Endodermal cell (in vitro differentiated cells): ENCODE measurements around the gene RNF186. TPM values are rescaled to one million over a fixed set of nuclear protein-coding genes. Genes with fewer than 3 reads are reported as not detected.

Source experiments
- DNase-seq: peaks from one replicate; pipeline ENCODE4 v3.0.0-alpha.2; 2017
- H3K27ac ChIP-seq: 2 replicates; pipeline ENCODE4 v1.5.1; 2013; ENCODE audit warnings: mild to moderate bottlenecking, low read depth, low read length, moderate library complexity
- H3K27me3 ChIP-seq: 2 replicates; pipeline ENCODE4 v1.6.1; 2013; ENCODE audit warnings: mild to moderate bottlenecking, low read length, moderate library complexity; ENCODE audit not compliant: insufficient read depth, control insufficient read depth, poor library complexity, severe bottlenecking
- H3K36me3 ChIP-seq: 2 replicates; pipeline ENCODE4 v1.7.0; 2013; ENCODE audit warnings: mild to moderate bottlenecking, low read length, moderate library complexity; ENCODE audit not compliant: control insufficient read depth, insufficient read depth
- H3K4me1 ChIP-seq: one replicate; pipeline ENCODE4 v1.7.0; 2013; ENCODE audit warnings: low read length; ENCODE audit not compliant: control insufficient read depth, insufficient read depth
- H3K4me3 ChIP-seq: 2 replicates; pipeline ENCODE4 v1.5.1; 2013; ENCODE audit warnings: mild to moderate bottlenecking, low read length, moderate library complexity
- H3K9ac ChIP-seq: 2 replicates; pipeline ENCODE4 v1.6.1; 2013; ENCODE audit warnings: mild to moderate bottlenecking, low read length, moderate library complexity; ENCODE audit not compliant: poor library complexity, severe bottlenecking; ENCODE audit errors: extremely low read depth
- H3K9me3 ChIP-seq: 2 replicates; pipeline ENCODE4 v1.6.1; 2013; ENCODE audit warnings: mild to moderate bottlenecking, low read length, moderate library complexity; ENCODE audit not compliant: control insufficient read depth
- H3K27ac Mint-ChIP-seq: 2 replicates; pipeline ENCODE4 v1.8.0; 2020; ENCODE audit warnings: mixed read lengths
- H3K27me3 Mint-ChIP-seq: 2 replicates; pipeline ENCODE4 v1.8.0; 2021; ENCODE audit warnings: mild to moderate bottlenecking, mixed read lengths; ENCODE audit not compliant: insufficient read depth
- H3K36me3 Mint-ChIP-seq: 2 replicates; pipeline ENCODE4 v1.8.0; 2020; ENCODE audit warnings: low read depth, mixed read lengths
- H3K4me1 Mint-ChIP-seq: 2 replicates; pipeline ENCODE4 v1.8.0; 2020; ENCODE audit warnings: mixed read lengths
- H3K4me3 Mint-ChIP-seq: 2 replicates; pipeline ENCODE4 v1.8.0; 2020; ENCODE audit warnings: mild to moderate bottlenecking, moderate library complexity, mixed read lengths
- H3K9me3 Mint-ChIP-seq: 2 replicates; pipeline ENCODE4 v1.8.0; 2020; ENCODE audit warnings: mild to moderate bottlenecking, mixed read lengths
- CTCF ChIP-seq: fragments of 200-600 bp; sonication (generic); conservative IDR thresholded peaks from 2 replicates; pipeline ENCODE4 v1.5.0; 2021; ENCODE audit warnings: antibody characterized with exemption, mild to moderate bottlenecking
- WGBS, 2 experiments: methylation state at CpG; one replicate each; pipeline versions ENCODE4 v1.1.5 to v1.1.7; 2013; ENCODE audit warnings: missing lambda C conversion rate in 2 of 2, mixed read lengths in 1 of 2; ENCODE audit not compliant: insufficient coverage in 1 of 2, insufficient read length in 1 of 2; 5-methylcytosine and 5-hydroxymethylcytosine counted together
- total RNA-seq, 2 donors: library from RNA; stranded (reverse); fragmentation: NEBNext Ultra II Directional in 1 of 2; extraction: Animal tissue kit (Norgen Biotek cat#: 25700) in 1 of 2; gene quantifications; 2 replicates in 1 of 2; 3 replicates in 1 of 2; pipeline ENCODE4 v1.2.1, GENCODE V29; 2021

RNF186 gene
- total RNA-seq, 2 donors from 2014 or later = not detected

GRCh38 chr1:19812875-19813642 lies 2.0 kb downstream of the RNF186 start:
- no peak overlapping the region for H3K9ac ChIP-seq
- H3K4me1 ChIP-seq = no peaks in the 10 kb centered on the region
- H3K36me3 ChIP-seq = no peaks in the 10 kb centered on the region
- 86 to 94% methylated on average over 11 to 15 of the region's 15 CpGs for WGBS, 2 experiments
- H3K27me3 ChIP-seq = peaks cover 5% of the 10 kb centered on the region
- Mint-ChIP-seq H3K4me1 (peaks cover 15% of the 10 kb centered on the region), H3K27ac (no peak overlapping the region), H3K36me3 (no peaks in the 10 kb centered on the region), H3K4me3 (no peak overlapping the region), H3K9me3 (peaks cover 13% of the 10 kb centered on the region), H3K27me3 (peaks cover 21% of the 10 kb centered on the region)
- H3K9me3 ChIP-seq = no peaks in the 10 kb centered on the region
- DNase-seq = no peak
- no peak overlapping the region for H3K4me3 ChIP-seq
- H3K27ac ChIP-seq = no peak overlapping the region
- TF ChIP-seq CTCF = no peak

- Histone ChIP-seq H3K36me3 (no peaks in the 10 kb centered on the region), H3K9ac (no peak overlapping the region), H3K27me3 (no peaks in the 10 kb centered on the region), H3K4me1 (no peaks in the 10 kb centered on the region), H3K27ac (no peak overlapping the region), H3K4me3 (no peak overlapping the region), H3K9me3 (no peaks in the 10 kb centered on the region)
- peaks cover 4% of the 10 kb centered on the region for H3K4me1 Mint-ChIP-seq
- peaks cover 8% of the 10 kb centered on the region for H3K27me3 Mint-ChIP-seq
- H3K9me3 Mint-ChIP-seq = peaks cover 13% of the 10 kb centered on the region
- WGBS, 2 experiments = 66 to 72% methylated on average over 3 to 5 of the region's 5 CpGs
- peak; percentile 79 for TF ChIP-seq CTCF
- H3K27ac Mint-ChIP-seq = no peak overlapping the region
- peak; percentile 87 for DNase-seq
- H3K4me3 Mint-ChIP-seq = no peak overlapping the region
- H3K36me3 Mint-ChIP-seq = no peaks in the 10 kb centered on the region
Observed at GRCh38 chr1:19811206-19811851, 3.8 kb downstream of the RNF186 start.

- DNase-seq = peak; percentile 68
- no peak overlapping the region for H3K27ac Mint-ChIP-seq
- H3K4me1 ChIP-seq = no peaks in the 10 kb centered on the region
- H3K9ac ChIP-seq = no peak overlapping the region
- no peaks in the 10 kb centered on the region for H3K36me3 Mint-ChIP-seq
- H3K4me3 Mint-ChIP-seq = no peak overlapping the region
- no peak overlapping the region for H3K4me3 ChIP-seq
- peaks cover 4% of the 10 kb centered on the region for H3K27me3 Mint-ChIP-seq
- no peak for TF ChIP-seq CTCF
- H3K36me3 ChIP-seq = no peaks in the 10 kb centered on the region
- no peak overlapping the region for H3K27ac ChIP-seq
- WGBS, 2 experiments = 79 to 83% methylated on average over 9 to 13 of the region's 13 CpGs
- no peaks in the 10 kb centered on the region for H3K27me3 ChIP-seq
- H3K4me1 Mint-ChIP-seq = no peaks in the 10 kb centered on the region
- peaks cover 13% of the 10 kb centered on the region for H3K9me3 Mint-ChIP-seq
- H3K9me3 ChIP-seq = no peaks in the 10 kb centered on the region
Observed at GRCh38 chr1:19809044-19809750, 5.9 kb downstream of the RNF186 start.
